Endothelial cell of umbilical vein (primary cell): ENCODE results near the gene ATP6V1E1.

Experiments
- EZH2 ChIP-seq: IDR thresholded peaks from 2 replicates; pipeline ENCODE4 v1.6.1; 2012; ENCODE audit warnings: borderline replicate concordance, low read depth, mild to moderate bottlenecking, moderate library complexity, low read length, inconsistent platforms; ENCODE audit not compliant: severe bottlenecking
- FOS ChIP-seq: IDR thresholded peaks from 2 replicates; pipeline ENCODE4 v1.6.1; 2011; ENCODE audit warnings: mild to moderate bottlenecking, low read length, moderate library complexity, borderline replicate concordance; ENCODE audit not compliant: insufficient read depth
- GATA2 ChIP-seq: IDR thresholded peaks from 2 replicates; pipeline ENCODE4 v1.7.0; 2011; ENCODE audit warnings: low read depth, mild to moderate bottlenecking, moderate library complexity, mixed read lengths, low read length; ENCODE audit not compliant: insufficient read length, insufficient read depth
- JUN ChIP-seq: IDR thresholded peaks from 2 replicates; pipeline ENCODE4 v1.6.1; 2011; ENCODE audit warnings: borderline replicate concordance, low read depth; ENCODE audit not compliant: insufficient read length, insufficient read depth
- MYC ChIP-seq: IDR thresholded peaks from one replicate; pipeline ENCODE4 v1.6.1; 2011; ENCODE audit warnings: mild to moderate bottlenecking, low read depth, low read length
- POLR2A ChIP-seq: IDR thresholded peaks from 2 replicates; pipeline ENCODE4 v1.6.1; 2012; ENCODE audit warnings: low read depth, mild to moderate bottlenecking, control low read depth, low read length
- POLR2AphosphoS5 ChIP-seq: IDR thresholded peaks from 2 replicates; pipeline ENCODE4 v1.6.1; 2012; ENCODE audit warnings: low read depth, mild to moderate bottlenecking, control low read depth, low read length, moderate library complexity; ENCODE audit not compliant: insufficient read depth
- TF ChIP-seq, protein P1 (sequence below), 2 donors: IDR thresholded peaks; 1 replicate in 1 of 2; 2 replicates in 1 of 2; pipeline ENCODE4 v1.5.1; 2011; ENCODE audit warnings: low read length in 2 of 2, mild to moderate bottlenecking in 2 of 2, moderate library complexity in 2 of 2, control low read depth in 1 of 2, inconsistent platforms in 1 of 2, low read depth in 1 of 2; ENCODE audit not compliant: insufficient read depth in 1 of 2; ENCODE audit errors: extremely low read depth in 1 of 2
- TF ChIP-seq, protein P2 (sequence below): IDR thresholded peaks from 2 replicates; pipeline ENCODE4 v1.6.1; 2011; ENCODE audit not compliant: insufficient read depth, insufficient read length

DNA sequence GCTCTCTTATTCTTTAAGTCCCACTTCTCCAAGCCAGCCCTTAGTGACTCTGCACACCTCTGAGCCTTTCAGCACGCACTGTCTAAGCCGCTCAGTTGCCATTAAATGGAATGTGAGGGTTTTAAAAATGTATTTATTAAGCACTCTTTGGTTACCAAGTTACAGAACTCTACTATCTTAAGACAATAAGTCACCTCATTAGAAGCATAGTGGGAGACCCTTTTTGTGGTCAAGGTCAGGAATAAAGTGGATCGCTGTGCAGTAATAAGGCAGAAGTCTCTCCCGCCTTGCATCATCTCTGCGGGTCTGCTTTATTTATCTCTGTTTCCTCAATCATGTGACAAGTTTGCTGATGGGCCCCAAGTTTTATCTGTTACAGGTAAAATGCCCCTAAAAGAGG lies 53.4 kb downstream of the ATP6V1E1 start:
- TF ChIP-seq POLR2AphosphoS5: no peak
- TF ChIP-seq POLR2A: no peak
- TF ChIP-seq, protein P1, sequence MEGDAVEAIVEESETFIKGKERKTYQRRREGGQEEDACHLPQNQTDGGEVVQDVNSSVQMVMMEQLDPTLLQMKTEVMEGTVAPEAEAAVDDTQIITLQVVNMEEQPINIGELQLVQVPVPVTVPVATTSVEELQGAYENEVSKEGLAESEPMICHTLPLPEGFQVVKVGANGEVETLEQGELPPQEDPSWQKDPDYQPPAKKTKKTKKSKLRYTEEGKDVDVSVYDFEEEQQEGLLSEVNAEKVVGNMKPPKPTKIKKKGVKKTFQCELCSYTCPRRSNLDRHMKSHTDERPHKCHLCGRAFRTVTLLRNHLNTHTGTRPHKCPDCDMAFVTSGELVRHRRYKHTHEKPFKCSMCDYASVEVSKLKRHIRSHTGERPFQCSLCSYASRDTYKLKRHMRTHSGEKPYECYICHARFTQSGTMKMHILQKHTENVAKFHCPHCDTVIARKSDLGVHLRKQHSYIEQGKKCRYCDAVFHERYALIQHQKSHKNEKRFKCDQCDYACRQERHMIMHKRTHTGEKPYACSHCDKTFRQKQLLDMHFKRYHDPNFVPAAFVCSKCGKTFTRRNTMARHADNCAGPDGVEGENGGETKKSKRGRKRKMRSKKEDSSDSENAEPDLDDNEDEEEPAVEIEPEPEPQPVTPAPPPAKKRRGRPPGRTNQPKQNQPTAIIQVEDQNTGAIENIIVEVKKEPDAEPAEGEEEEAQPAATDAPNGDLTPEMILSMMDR (IDR thresholded peaks at IDR 0.05; ENCODE audit: extremely low read depth in 1 of 2, insufficient read depth in 1 of 2, low read depth in 1 of 2, low read length in 2 of 2): no peak
- TF ChIP-seq, protein P2, sequence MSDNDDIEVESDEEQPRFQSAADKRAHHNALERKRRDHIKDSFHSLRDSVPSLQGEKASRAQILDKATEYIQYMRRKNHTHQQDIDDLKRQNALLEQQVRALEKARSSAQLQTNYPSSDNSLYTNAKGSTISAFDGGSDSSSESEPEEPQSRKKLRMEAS: no peak
- TF ChIP-seq MYC: no peak
- TF ChIP-seq EZH2: no peak
- no peak for TF ChIP-seq FOS
- TF ChIP-seq JUN: no peak
- no peak for TF ChIP-seq GATA2
